GM21381 (cell line): ENCODE data around the gene SLC22A2.

ENCODE experiments used
- ATAC-seq: cut with Tn5 transposase; IDR thresholded peaks from one replicate; pipeline ENCODE4 v1.9.1; 2021; ENCODE audit warnings: mild to moderate bottlenecking, moderate library complexity; ENCODE audit not compliant: unreplicated experiment

Gene SLC22A2

DNA sequence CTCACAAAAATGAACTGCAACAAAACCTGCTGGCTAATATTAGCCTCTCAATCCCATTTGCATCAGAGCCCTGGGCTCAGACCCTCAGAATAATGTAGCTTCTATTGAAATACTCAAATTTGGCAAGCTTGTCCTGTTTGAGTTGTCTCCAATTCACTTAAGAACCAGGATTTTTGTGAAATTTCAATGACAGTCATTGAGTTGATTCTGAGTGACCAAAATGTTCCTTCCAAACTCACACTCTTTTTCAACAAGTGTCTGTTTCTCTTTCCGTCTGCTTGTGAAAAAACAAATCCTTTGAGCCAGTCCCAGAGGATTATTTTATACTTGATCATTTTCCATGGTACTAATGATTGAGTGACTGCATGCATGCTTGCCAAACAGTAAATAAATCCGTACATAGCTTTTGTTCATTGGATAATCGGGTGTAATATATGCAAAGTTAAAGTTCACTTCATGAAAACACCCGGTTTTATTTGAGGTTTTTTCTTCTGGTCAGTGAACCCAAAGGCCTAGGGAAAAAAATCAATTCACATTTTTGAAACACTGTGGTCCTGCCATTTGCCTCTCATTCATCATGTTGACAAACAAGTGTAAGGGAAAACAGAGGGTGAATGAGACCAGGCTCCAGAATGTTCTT is 16.4 kb upstream of the SLC22A2 start:
- no peak for ATAC-seq

DNA sequence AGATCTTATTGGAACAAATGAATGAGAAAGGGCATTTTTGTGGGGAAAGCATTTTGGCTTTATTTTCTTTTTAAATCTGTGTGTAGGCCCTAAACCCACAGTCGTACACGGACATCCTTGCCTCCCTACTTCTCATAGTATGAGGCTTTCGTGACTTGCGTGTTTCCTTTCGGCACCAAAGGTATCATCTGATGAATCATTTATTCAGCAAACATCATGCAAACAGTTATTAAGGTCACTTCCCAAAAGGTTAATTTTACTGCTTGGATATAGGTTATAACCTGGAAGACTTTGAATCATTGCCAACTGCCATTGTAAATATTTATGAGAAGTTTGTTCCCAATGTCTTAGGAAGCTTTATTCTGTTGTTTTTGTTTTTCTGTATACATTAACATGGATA is 15.1 kb upstream of the SLC22A2 start:
- ATAC-seq = no peak

DNA sequence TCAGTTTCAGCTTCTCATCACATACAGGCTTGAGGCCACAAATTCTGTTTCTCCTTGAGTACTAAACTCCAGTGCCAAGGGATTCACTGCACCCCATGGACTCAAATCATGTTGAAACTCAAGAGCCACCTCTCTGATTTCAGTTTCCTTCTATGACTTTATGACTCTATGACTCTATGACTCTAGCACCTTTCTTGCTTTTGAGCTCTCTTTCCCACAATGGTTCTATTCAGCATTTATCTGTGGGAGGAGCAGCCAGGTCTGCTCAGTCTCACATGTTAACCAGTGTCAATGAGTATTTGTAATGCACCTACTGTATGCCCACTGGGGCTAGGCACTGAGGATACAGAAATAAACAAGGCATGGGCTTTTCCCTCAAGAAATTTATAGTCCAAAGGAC is 14.6 kb upstream of the SLC22A2 start:
- ATAC-seq = no peak

- no peak for ATAC-seq
Measured at GRCh38 chr6:160272707-160273106, 14.1 kb upstream of the SLC22A2 start.

DNA sequence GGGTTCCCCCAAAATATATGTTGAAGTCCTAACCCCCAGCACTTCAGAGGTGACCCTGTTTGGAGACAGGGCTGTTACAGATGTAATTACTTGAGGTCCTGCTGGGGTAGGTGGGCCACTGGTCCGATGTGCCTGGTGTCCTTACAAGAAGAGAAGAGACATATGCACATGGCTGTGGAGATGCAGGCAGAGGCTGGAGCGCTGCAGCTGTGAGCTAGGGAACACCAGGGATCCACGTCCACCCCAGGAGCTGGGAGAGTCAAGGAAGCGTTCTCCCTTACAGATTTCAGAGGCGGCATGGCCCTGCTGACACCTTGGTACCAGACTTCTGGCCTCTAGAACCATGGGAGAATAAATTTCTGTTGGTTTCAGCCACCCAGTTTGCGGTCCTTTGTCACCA is 11.7 kb upstream of the SLC22A2 start:
- ATAC-seq = no peak

DNA sequence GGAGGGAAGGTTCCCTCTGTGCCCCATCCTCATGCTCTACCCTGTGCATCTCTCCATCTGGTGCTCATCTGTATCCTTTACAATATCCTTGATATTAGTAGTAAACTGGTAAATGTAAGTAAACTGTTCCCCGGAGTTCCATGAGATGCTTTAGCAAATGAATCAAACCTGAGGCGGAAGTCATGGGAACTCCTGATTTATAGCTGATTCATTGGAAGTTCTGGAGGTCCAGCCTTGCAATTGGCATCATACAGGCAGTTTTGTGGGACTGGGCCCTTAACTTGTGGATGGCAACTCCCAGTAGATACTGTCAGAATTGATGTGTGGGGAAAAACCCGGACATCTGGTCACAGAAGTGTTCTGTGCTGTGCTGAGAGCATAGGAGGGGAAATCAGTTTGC is 11.2 kb upstream of the SLC22A2 start:
- no peak for ATAC-seq

DNA sequence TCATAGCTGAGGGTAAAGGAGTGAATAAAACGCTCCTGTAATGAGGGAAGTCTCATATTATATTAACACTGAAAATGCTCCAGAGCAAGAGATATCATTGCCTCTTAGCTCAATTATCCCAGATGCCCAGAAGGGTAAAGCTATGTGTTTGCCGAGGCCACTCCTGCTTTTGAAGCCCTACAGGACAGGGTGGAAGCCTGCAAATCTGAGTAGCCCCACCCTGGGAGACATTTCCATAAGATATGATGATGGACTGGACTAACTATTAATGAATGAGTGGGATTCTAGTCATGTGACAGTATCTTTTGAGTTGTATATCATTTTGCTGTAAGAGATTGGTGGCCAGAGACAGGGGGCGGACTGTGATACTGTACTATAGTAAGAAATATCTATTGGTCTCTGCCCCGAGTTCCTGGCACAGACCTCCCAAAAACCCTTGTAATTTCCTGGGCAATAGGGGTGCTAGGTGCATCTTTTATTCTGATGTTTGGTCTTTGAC is 10.5 kb upstream of the SLC22A2 start:
- no peak for ATAC-seq

DNA sequence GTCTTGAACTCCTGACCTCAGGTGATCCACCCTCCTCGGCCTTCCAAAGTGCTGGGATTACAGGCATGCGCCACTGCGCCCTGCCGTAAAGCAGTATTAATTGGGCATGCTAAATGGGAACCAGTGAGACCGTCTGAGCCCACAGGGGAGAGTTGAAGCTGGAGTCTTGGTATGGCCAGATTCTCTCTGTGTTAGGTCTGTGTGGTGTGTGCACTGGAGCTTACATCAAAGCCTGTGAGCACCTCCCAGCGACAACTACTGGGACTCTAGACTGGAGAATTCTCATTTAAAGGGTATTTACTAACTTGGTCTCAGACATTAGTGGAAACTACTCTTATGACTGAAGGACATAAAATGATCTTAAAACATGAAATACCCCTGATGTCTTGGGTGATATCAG is 8.5 kb upstream of the SLC22A2 start:
- ATAC-seq = no peak

DNA sequence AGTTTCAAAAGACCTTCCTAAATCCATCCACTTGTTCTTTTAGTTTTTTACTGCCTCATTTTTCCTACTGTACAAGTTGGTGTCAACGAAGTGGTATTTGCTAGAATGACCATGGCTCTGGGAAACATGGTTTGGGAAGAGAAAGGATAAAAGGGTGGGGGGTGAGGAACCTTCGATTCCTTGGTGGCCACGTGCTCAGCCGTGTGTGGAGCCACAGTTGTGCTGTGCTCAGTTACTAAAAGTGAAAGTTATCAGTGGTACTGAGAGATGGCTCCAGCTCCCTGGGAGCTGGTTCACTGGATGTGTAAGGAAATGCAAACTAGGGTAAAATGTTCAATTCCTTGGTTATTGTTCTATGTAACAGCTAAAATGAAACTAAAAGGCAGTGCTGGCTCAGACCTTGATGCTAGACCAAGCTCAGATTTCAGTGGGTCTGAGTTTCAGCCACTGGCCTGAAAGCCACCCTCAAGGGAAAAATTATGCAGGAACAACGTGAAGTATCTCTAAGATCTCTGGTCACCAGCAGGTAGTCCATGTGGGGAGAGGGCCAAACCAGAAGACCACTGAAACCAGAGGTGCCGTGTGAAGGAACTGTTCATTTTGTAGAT is 7.4 kb upstream of the SLC22A2 start:
- peak; percentile 60 for ATAC-seq

GRCh38 chr6:160264061-160264612 is 5.5 kb upstream of the SLC22A2 start:
- ATAC-seq = no peak

DNA sequence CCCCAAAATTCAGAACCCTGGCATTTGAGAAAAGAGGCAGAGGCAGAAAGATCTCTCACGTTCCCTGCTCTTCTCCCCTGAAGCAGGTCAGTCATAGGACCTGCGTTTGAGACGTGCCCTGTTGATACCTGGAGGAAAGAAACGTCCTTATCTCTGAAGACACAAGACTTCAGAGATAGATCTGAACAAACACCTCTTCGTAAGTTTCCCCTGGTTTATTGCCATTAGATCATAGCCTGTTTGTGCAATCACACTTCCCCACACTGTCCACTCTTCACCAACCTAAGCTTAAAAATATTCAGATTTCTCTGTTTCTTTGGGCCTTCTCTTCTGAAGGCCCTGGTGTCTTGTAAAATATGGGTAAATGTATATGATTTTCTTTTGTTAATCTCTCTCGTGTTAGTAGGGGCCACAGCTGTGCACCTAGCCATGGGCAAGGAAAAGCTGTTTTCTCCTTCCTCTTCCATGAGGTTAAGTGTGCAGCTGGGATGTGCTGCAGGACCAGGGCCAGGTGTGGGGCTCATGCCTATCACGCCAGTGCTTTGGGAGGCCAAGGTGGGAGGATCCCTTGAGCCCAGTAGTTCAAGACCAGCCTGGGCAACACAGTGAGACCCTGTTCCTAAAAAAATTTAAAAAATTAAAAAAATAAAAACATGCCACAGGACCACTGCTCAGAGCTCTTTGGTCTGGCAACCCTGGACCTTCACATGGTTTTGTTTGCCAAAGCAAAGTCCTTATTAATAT is 4.7 kb upstream of the SLC22A2 start:
- ATAC-seq = no peak

- no peak for ATAC-seq
Measured at GRCh38 chr6:160261991-160262680, 3.5 kb upstream of the SLC22A2 start.

GRCh38 chr6:160260803-160261450 is 2.3 kb upstream of the SLC22A2 start:
- ATAC-seq = no peak

DNA sequence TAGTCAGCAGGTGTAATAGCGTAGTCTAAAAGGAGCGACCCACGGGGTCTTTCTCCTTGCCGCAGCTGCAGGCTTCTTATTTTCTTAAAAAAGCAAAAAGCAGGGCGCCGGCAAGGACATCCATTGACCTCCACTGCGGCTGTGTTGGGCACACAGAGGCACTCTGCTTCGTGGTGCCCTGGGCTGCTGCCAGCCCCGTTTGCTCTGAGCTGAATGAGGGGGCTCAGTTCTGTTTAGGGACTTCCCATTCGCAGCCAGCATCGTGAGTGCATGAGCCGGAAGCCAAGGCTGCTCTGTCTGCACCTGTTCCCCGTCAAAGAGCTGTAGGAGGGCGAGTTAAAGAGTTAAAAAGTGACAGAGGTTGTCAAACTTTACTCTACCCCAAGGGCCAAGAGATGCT is 1.7 kb upstream of the SLC22A2 start:
- no peak for ATAC-seq

GRCh38 chr6:160259598-160259997 is 977 bp upstream of the SLC22A2 start:
- no peak for ATAC-seq

- ATAC-seq = no peak
Measured at GRCh38 chr6:160259143-160259425, 463 bp upstream of the SLC22A2 start.

GRCh38 chr6:160256445-160256844 is 2.2 kb downstream of the SLC22A2 start:
- no peak for ATAC-seq

- ATAC-seq = no peak
Measured at GRCh38 chr6:160254467-160255312, 3.9 kb downstream of the SLC22A2 start.

DNA sequence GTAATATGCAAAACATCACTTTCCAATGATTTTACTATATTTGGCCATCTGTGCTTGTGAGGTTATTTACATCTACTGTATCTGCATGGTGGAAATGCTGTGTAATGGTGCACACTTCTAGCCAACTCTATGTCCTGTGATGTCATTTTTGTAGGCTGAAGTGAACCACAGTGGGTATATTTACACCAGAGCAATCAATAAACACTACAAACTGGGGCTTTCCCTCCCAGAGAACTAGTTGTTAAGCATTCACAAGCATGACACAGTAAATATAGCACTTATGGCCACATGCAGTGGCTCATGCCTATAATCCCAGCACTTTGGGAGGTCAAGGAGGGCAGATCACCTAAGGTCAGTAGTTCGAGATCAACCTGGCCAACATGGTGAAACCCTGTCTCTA is 4.9 kb downstream of the SLC22A2 start:
- peak; percentile 48 for ATAC-seq

DNA sequence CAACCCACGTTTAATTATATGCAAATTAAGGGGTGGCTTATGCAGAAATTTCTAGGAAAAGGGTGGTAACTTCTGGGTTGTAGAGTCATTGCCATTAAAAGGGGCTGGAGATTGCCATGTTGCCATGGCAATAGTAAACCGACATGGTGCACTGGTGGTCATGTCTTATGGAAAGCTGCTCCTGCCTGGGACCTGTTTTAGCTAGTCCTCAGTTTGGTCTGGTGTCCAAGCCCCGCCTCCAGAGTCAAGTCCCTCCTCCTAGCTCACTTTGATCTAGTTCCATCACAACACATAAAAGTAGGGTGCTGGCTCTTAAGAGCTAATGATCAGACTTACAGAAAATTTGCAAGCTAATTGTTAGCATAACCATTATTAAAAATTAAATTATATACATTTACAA is 5.3 kb downstream of the SLC22A2 start:
- ATAC-seq = no peak
